ENCODE data around the gene MCF2L. TPM values are rescaled to one million over a fixed set of nuclear protein-coding genes. Genes with fewer than 3 reads are reported as not detected.
A peak's percentile ranks its signal among the peaks of the same experiment; 100 is the strongest.

MCF2L gene
- total RNA-seq: 1 to 10 TPM; 1.6 to 2.8 TPM

GRCh38 chr13:112968910-112969691 is at the start of gene MCF2L:
MCF2L (plus strand) TSS chr13:112969214; CDS start chr13:112969380, 166 bp downstream.
- Mint-ChIP-seq H3K9me3 (ENCODE audit: low read depth) (no peaks in the 10 kb centered on the region), H3K4me3 (peak within 1 kb of the TSS; percentile 85), H3K36me3 (peaks cover 2% of the 10 kb centered on the region), H3K4me1 (peaks cover 14% of the 10 kb centered on the region), H3K27me3 (peaks cover 24% of the 10 kb centered on the region), H3K27ac (peak within 1 kb of the TSS; percentile 58)
- DNase-seq (peak; percentile 68), ATAC-seq (peak; percentile 77)
- CTCF ChIA-PET: interaction anchor here (0.8 to 1.5 kb wide), 6 partner anchors 16 to 61 kb away, joined by 3 to 11 read pairs (median 4); no protein-coding TSS in a partner anchor

GRCh38 chr13:112923962-112924361 is 45.1 kb upstream of the MCF2L start:
- no peak overlapping the region for H3K27ac Mint-ChIP-seq
- no peak overlapping the region for H3K4me3 Mint-ChIP-seq
- DNase-seq: no peak
- peaks cover 23% of the 10 kb centered on the region for H3K27me3 Mint-ChIP-seq
- ATAC-seq: no peak
- H3K4me1 Mint-ChIP-seq: peaks cover 2% of the 10 kb centered on the region
- CTCF ChIA-PET: no interaction called here
- no peaks in the 10 kb centered on the region for H3K36me3 Mint-ChIP-seq
- no peaks in the 10 kb centered on the region for H3K9me3 Mint-ChIP-seq (ENCODE audit: low read depth)

GRCh38 chr13:112924365-112924764 is 44.6 kb upstream of the MCF2L start:
- ATAC-seq (no peak), DNase-seq (no peak)
- Mint-ChIP-seq H3K27me3 (peaks cover 27% of the 10 kb centered on the region), H3K36me3 (no peaks in the 10 kb centered on the region), H3K4me3 (no peak overlapping the region), H3K9me3 (ENCODE audit: low read depth) (no peaks in the 10 kb centered on the region), H3K27ac (no peak overlapping the region), H3K4me1 (peaks cover 6% of the 10 kb centered on the region)
- CTCF ChIA-PET: no interaction called here

- Mint-ChIP-seq H3K4me3 (no peak overlapping the region), H3K36me3 (no peaks in the 10 kb centered on the region), H3K27me3 (peaks cover 38% of the 10 kb centered on the region), H3K9me3 (ENCODE audit: low read depth) (no peaks in the 10 kb centered on the region), H3K4me1 (peaks cover 17% of the 10 kb centered on the region), H3K27ac (no peak overlapping the region)
- no peak for ATAC-seq
- DNase-seq: no peak
- CTCF ChIA-PET: no interaction called here
Measured at GRCh38 chr13:112926003-112926402, 43.0 kb upstream of the MCF2L start.

GRCh38 chr13:112926993-112927392 is 42.0 kb upstream of the MCF2L start:
- Mint-ChIP-seq H3K27me3 (peaks cover 38% of the 10 kb centered on the region), H3K4me1 (peaks cover 17% of the 10 kb centered on the region), H3K4me3 (no peak overlapping the region), H3K9me3 (ENCODE audit: low read depth) (no peaks in the 10 kb centered on the region), H3K27ac (no peak overlapping the region), H3K36me3 (no peaks in the 10 kb centered on the region)
- no peak for DNase-seq
- CTCF ChIA-PET: no interaction called here
- ATAC-seq: no peak

GRCh38 chr13:112928020-112928971 is 40.7 kb upstream of the MCF2L start:
- H3K9me3 Mint-ChIP-seq (ENCODE audit: low read depth): no peaks in the 10 kb centered on the region
- no peaks in the 10 kb centered on the region for H3K36me3 Mint-ChIP-seq
- no peak for DNase-seq
- H3K27ac Mint-ChIP-seq: no peak overlapping the region
- H3K4me1 Mint-ChIP-seq: peaks cover 17% of the 10 kb centered on the region
- ATAC-seq: no peak
- H3K4me3 Mint-ChIP-seq: no peak overlapping the region
- CTCF ChIA-PET: interaction anchor here (1.7 kb wide), 1 partner anchor 15 kb away, joined by 3 read pairs; no protein-coding TSS in a partner anchor
- peaks cover 38% of the 10 kb centered on the region for H3K27me3 Mint-ChIP-seq

GRCh38 chr13:112928972-112929782 is 39.8 kb upstream of the MCF2L start:
- ATAC-seq: peak; percentile 33
- Mint-ChIP-seq H3K9me3 (ENCODE audit: low read depth) (no peaks in the 10 kb centered on the region), H3K27ac (no peak overlapping the region), H3K27me3 (peaks cover 34% of the 10 kb centered on the region), H3K4me3 (peak overlapping the region; percentile 1), H3K4me1 (peaks cover 17% of the 10 kb centered on the region), H3K36me3 (no peaks in the 10 kb centered on the region)
- DNase-seq: no peak
- CTCF ChIA-PET: interaction anchor here (1.0 to 1.7 kb wide), 2 partner anchors 14 to 100 kb away, joined by 3 read pairs; no protein-coding TSS in a partner anchor

- H3K27me3 Mint-ChIP-seq: peaks cover 34% of the 10 kb centered on the region
- H3K4me1 Mint-ChIP-seq: peaks cover 17% of the 10 kb centered on the region
- H3K27ac Mint-ChIP-seq: no peak overlapping the region
- peak overlapping the region; percentile 1 for H3K4me3 Mint-ChIP-seq
- DNase-seq (no peak), ATAC-seq (no peak)
- H3K9me3 Mint-ChIP-seq (ENCODE audit: low read depth): no peaks in the 10 kb centered on the region
- no peaks in the 10 kb centered on the region for H3K36me3 Mint-ChIP-seq
- CTCF ChIA-PET: interaction anchor here (1.0 to 1.7 kb wide), 2 partner anchors 13 to 100 kb away, joined by 3 read pairs; no protein-coding TSS in a partner anchor
Measured at GRCh38 chr13:112929783-112930055, 39.3 kb upstream of the MCF2L start.

GRCh38 chr13:112930192-112930591 is 38.8 kb upstream of the MCF2L start:
- CTCF ChIA-PET: interaction anchor here (1.0 to 1.4 kb wide), 3 partner anchors 13 to 99 kb away, joined by 3 to 4 read pairs (median 3); no protein-coding TSS in a partner anchor
- no peaks in the 10 kb centered on the region for H3K9me3 Mint-ChIP-seq (ENCODE audit: low read depth)
- peaks cover 34% of the 10 kb centered on the region for H3K27me3 Mint-ChIP-seq
- H3K4me1 Mint-ChIP-seq: peaks cover 17% of the 10 kb centered on the region
- no peaks in the 10 kb centered on the region for H3K36me3 Mint-ChIP-seq
- H3K27ac Mint-ChIP-seq: no peak overlapping the region
- no peak for ATAC-seq
- H3K4me3 Mint-ChIP-seq: no peak overlapping the region
- DNase-seq: no peak

- H3K9me3 Mint-ChIP-seq (ENCODE audit: low read depth): no peaks in the 10 kb centered on the region
- DNase-seq: no peak
- CTCF ChIA-PET: interaction anchor here (1.1 to 1.4 kb wide), 2 partner anchors 12 to 37 kb away, joined by 3 to 4 read pairs; no protein-coding TSS in a partner anchor
- H3K27me3 Mint-ChIP-seq: peaks cover 34% of the 10 kb centered on the region
- H3K4me1 Mint-ChIP-seq: peaks cover 17% of the 10 kb centered on the region
- peak; percentile 23 for ATAC-seq
- H3K4me3 Mint-ChIP-seq: no peak overlapping the region
- no peak overlapping the region for H3K27ac Mint-ChIP-seq
- H3K36me3 Mint-ChIP-seq: no peaks in the 10 kb centered on the region
Measured at GRCh38 chr13:112931028-112931934, 37.7 kb upstream of the MCF2L start.

GRCh38 chr13:112932971-112933370 is 36.0 kb upstream of the MCF2L start:
- no peak overlapping the region for H3K27ac Mint-ChIP-seq
- no peaks in the 10 kb centered on the region for H3K9me3 Mint-ChIP-seq (ENCODE audit: low read depth)
- H3K27me3 Mint-ChIP-seq: peaks cover 25% of the 10 kb centered on the region
- peaks cover 17% of the 10 kb centered on the region for H3K4me1 Mint-ChIP-seq
- CTCF ChIA-PET: no interaction called here
- ATAC-seq (no peak), DNase-seq (no peak)
- H3K36me3 Mint-ChIP-seq: no peaks in the 10 kb centered on the region
- H3K4me3 Mint-ChIP-seq: no peak overlapping the region

- Mint-ChIP-seq H3K4me1 (peaks cover 16% of the 10 kb centered on the region), H3K9me3 (ENCODE audit: low read depth) (no peaks in the 10 kb centered on the region), H3K27me3 (peaks cover 18% of the 10 kb centered on the region), H3K36me3 (no peaks in the 10 kb centered on the region), H3K27ac (no peak overlapping the region), H3K4me3 (no peak overlapping the region)
- CTCF ChIA-PET: no interaction called here
- ATAC-seq (no peak), DNase-seq (no peak)
Measured at GRCh38 chr13:112933649-112934048, 35.4 kb upstream of the MCF2L start.
